Measurements from ENCODE around the gene TPT1. TPM values are rescaled to one million over a fixed set of nuclear protein-coding genes. Genes with fewer than 3 reads are reported as not detected.
"Not testable (repeated sequence)": the region's sequence is repeated elsewhere in the genome, so short reads cannot be mapped to it uniquely, and the experiment has no call there.

The TPT1 gene
- total and polyA plus RNA-seq, 2 donors: 4,768 to 12,260 TPM

GRCh38 chr13:45361596-45362206 lies 20.7 kb upstream of the TPT1 start:
- H3K36me3 ChIP-seq (ENCODE audit: control insufficient read depth in 2 of 2, insufficient read depth in 2 of 2, low read length in 1 of 2): peaks cover 5 to 13% of the 10 kb centered on the region in 2 donors
- H3K27me3 ChIP-seq (ENCODE audit: control insufficient read depth in 2 of 2, insufficient read depth in 1 of 2, low read length in 1 of 2): no peaks in the 10 kb centered on the region
- 96% methylated on average over 14 of the region's 14 CpGs for WGBS
- no peak overlapping the region for H3K27ac ChIP-seq (ENCODE audit: low read depth in 1 of 2, low read length in 1 of 2)
- H3K4me3 ChIP-seq (ENCODE audit: low read length in 2 of 2): no peak overlapping the region
- peaks cover 0 to 7% of the 10 kb centered on the region in 2 donors for H3K4me1 ChIP-seq (ENCODE audit: control insufficient read depth in 2 of 2, insufficient read depth in 2 of 2, low read length in 2 of 2)
- no peaks in the 10 kb centered on the region for H3K9me3 ChIP-seq (ENCODE audit: control insufficient read depth in 2 of 2, insufficient read depth in 1 of 2, low read length in 1 of 2)
- DNase-seq (ENCODE audit: low read depth in 6 of 9, low spot score in 9 of 9): no peak

- DNase-seq (ENCODE audit: low read depth in 6 of 9, low spot score in 9 of 9): no peak
- Histone ChIP-seq H3K4me3 (ENCODE audit: low read length in 2 of 2) (no peak overlapping the region), H3K4me1 (ENCODE audit: control insufficient read depth in 2 of 2, insufficient read depth in 2 of 2, low read length in 2 of 2) (peaks cover 0 to 4% of the 10 kb centered on the region in 2 donors), H3K27ac (ENCODE audit: low read depth in 1 of 2, low read length in 1 of 2) (no peak overlapping the region), H3K36me3 (ENCODE audit: control insufficient read depth in 2 of 2, insufficient read depth in 2 of 2, low read length in 1 of 2) (peaks cover 12 to 25% of the 10 kb centered on the region in 2 donors), H3K9me3 (ENCODE audit: control insufficient read depth in 2 of 2, insufficient read depth in 1 of 2, low read length in 1 of 2) (no peaks in the 10 kb centered on the region), H3K27me3 (ENCODE audit: control insufficient read depth in 2 of 2, insufficient read depth in 1 of 2, low read length in 1 of 2) (no peaks in the 10 kb centered on the region)
- 39% methylated on average over 7 of the region's 7 CpGs for WGBS
Measured at GRCh38 chr13:45356966-45357672, 16.1 kb upstream of the TPT1 start.

GRCh38 chr13:45353895-45354294 lies 12.9 kb upstream of the TPT1 start:
- Histone ChIP-seq H3K27ac (ENCODE audit: low read depth in 1 of 2, low read length in 1 of 2) (no peak overlapping the region), H3K4me3 (ENCODE audit: low read length in 2 of 2) (no peak overlapping the region), H3K4me1 (ENCODE audit: control insufficient read depth in 2 of 2, insufficient read depth in 2 of 2, low read length in 2 of 2) (peaks cover 0 to 4% of the 10 kb centered on the region in 2 donors), H3K27me3 (ENCODE audit: control insufficient read depth in 2 of 2, insufficient read depth in 1 of 2, low read length in 1 of 2) (no peaks in the 10 kb centered on the region), H3K9me3 (ENCODE audit: control insufficient read depth in 2 of 2, insufficient read depth in 1 of 2, low read length in 1 of 2) (no peaks in the 10 kb centered on the region), H3K36me3 (ENCODE audit: control insufficient read depth in 2 of 2, insufficient read depth in 2 of 2, low read length in 1 of 2) (peaks cover 28 to 37% of the 10 kb centered on the region in 2 donors)
- DNase-seq (ENCODE audit: low read depth in 6 of 9, low spot score in 9 of 9): no peak
- 95% methylated on average over 1 of the region's 1 CpG for WGBS

GRCh38 chr13:45352031-45352430 lies 11.0 kb upstream of the TPT1 start:
- H3K4me1 ChIP-seq (ENCODE audit: control insufficient read depth in 2 of 2, insufficient read depth in 2 of 2, low read length in 2 of 2): peaks cover 0 to 2% of the 10 kb centered on the region in 2 donors
- H3K27ac ChIP-seq (ENCODE audit: low read depth in 1 of 2, low read length in 1 of 2): no peak overlapping the region
- no peak for DNase-seq (ENCODE audit: low read depth in 6 of 9, low spot score in 9 of 9)
- no peaks in the 10 kb centered on the region for H3K9me3 ChIP-seq (ENCODE audit: control insufficient read depth in 2 of 2, insufficient read depth in 1 of 2, low read length in 1 of 2)
- peaks cover 35 to 40% of the 10 kb centered on the region in 2 donors for H3K36me3 ChIP-seq (ENCODE audit: control insufficient read depth in 2 of 2, insufficient read depth in 2 of 2, low read length in 1 of 2)
- whole genome bisulfite sequencing: 88% methylated on average over 10 of the region's 10 CpGs
- H3K27me3 ChIP-seq (ENCODE audit: control insufficient read depth in 2 of 2, insufficient read depth in 1 of 2, low read length in 1 of 2): no peaks in the 10 kb centered on the region
- H3K4me3 ChIP-seq (ENCODE audit: low read length in 2 of 2): no peak overlapping the region

GRCh38 chr13:45350152-45350551 lies 9.2 kb upstream of the TPT1 start:
- DNase-seq (ENCODE audit: low read depth in 6 of 9, low spot score in 9 of 9): no peak
- Histone ChIP-seq H3K36me3 (ENCODE audit: control insufficient read depth in 2 of 2, insufficient read depth in 2 of 2, low read length in 1 of 2) (peaks cover 36 to 39% of the 10 kb centered on the region in 2 donors), H3K27me3 (ENCODE audit: control insufficient read depth in 2 of 2, insufficient read depth in 1 of 2, low read length in 1 of 2) (no peaks in the 10 kb centered on the region), H3K4me1 (ENCODE audit: control insufficient read depth in 2 of 2, insufficient read depth in 2 of 2, low read length in 2 of 2) (no peaks in the 10 kb centered on the region), H3K27ac (ENCODE audit: low read depth in 1 of 2, low read length in 1 of 2) (no peak overlapping the region), H3K9me3 (ENCODE audit: control insufficient read depth in 2 of 2, insufficient read depth in 1 of 2, low read length in 1 of 2) (no peaks in the 10 kb centered on the region), H3K4me3 (ENCODE audit: low read length in 2 of 2) (no peak overlapping the region)
- 98% methylated on average over 8 of the region's 8 CpGs for WGBS

GRCh38 chr13:45349438-45349837 lies 8.5 kb upstream of the TPT1 start:
- no peaks in the 10 kb centered on the region for H3K9me3 ChIP-seq (ENCODE audit: control insufficient read depth in 2 of 2, insufficient read depth in 1 of 2, low read length in 1 of 2)
- WGBS: 96% methylated on average over 2 of the region's 2 CpGs
- peaks cover 39 to 46% of the 10 kb centered on the region in 2 donors for H3K36me3 ChIP-seq (ENCODE audit: control insufficient read depth in 2 of 2, insufficient read depth in 2 of 2, low read length in 1 of 2)
- H3K27me3 ChIP-seq (ENCODE audit: control insufficient read depth in 2 of 2, insufficient read depth in 1 of 2, low read length in 1 of 2): no peaks in the 10 kb centered on the region
- H3K4me1 ChIP-seq (ENCODE audit: control insufficient read depth in 2 of 2, insufficient read depth in 2 of 2, low read length in 2 of 2): no peaks in the 10 kb centered on the region
- no peak for DNase-seq (ENCODE audit: low read depth in 6 of 9, low spot score in 9 of 9)
- no peak overlapping the region for H3K4me3 ChIP-seq (ENCODE audit: low read length in 2 of 2)
- H3K27ac ChIP-seq (ENCODE audit: low read depth in 1 of 2, low read length in 1 of 2): no peak overlapping the region

GRCh38 chr13:45344064-45344463 lies 3.1 kb upstream of the TPT1 start:
- H3K36me3 ChIP-seq (ENCODE audit: control insufficient read depth in 2 of 2, insufficient read depth in 2 of 2, low read length in 1 of 2): peaks cover 23 to 31% of the 10 kb centered on the region in 2 donors
- not testable (repeated sequence) for H3K4me3 ChIP-seq (ENCODE audit: low read length in 2 of 2); H3K27ac ChIP-seq (ENCODE audit: low read depth in 1 of 2, low read length in 1 of 2); H3K27me3 ChIP-seq (ENCODE audit: control insufficient read depth in 2 of 2, insufficient read depth in 1 of 2, low read length in 1 of 2); DNase-seq (ENCODE audit: low read depth in 6 of 9, low spot score in 9 of 9); H3K4me1 ChIP-seq (ENCODE audit: control insufficient read depth in 2 of 2, insufficient read depth in 2 of 2, low read length in 2 of 2); H3K9me3 ChIP-seq (ENCODE audit: control insufficient read depth in 2 of 2, insufficient read depth in 1 of 2, low read length in 1 of 2)
- 98% methylated on average over 8 of the region's 8 CpGs for WGBS

GRCh38 chr13:45343102-45343501 lies 2.1 kb upstream of the TPT1 start:
- not testable (repeated sequence) for H3K9me3 ChIP-seq (ENCODE audit: control insufficient read depth in 2 of 2, insufficient read depth in 1 of 2, low read length in 1 of 2); H3K27ac ChIP-seq (ENCODE audit: low read depth in 1 of 2, low read length in 1 of 2); H3K4me3 ChIP-seq (ENCODE audit: low read length in 2 of 2); DNase-seq (ENCODE audit: low read depth in 6 of 9, low spot score in 9 of 9); H3K27me3 ChIP-seq (ENCODE audit: control insufficient read depth in 2 of 2, insufficient read depth in 1 of 2, low read length in 1 of 2)
- WGBS: 95% methylated on average over 9 of the region's 9 CpGs
- H3K4me1 ChIP-seq (ENCODE audit: control insufficient read depth in 2 of 2, insufficient read depth in 2 of 2, low read length in 2 of 2): peaks cover 6 to 11% of the 10 kb centered on the region in 2 donors
- peaks cover 30 to 38% of the 10 kb centered on the region in 2 donors for H3K36me3 ChIP-seq (ENCODE audit: control insufficient read depth in 2 of 2, insufficient read depth in 2 of 2, low read length in 1 of 2)

- peaks cover 6 to 13% of the 10 kb centered on the region in 2 donors for H3K4me1 ChIP-seq (ENCODE audit: control insufficient read depth in 2 of 2, insufficient read depth in 2 of 2, low read length in 2 of 2)
- not testable (repeated sequence) for H3K4me3 ChIP-seq (ENCODE audit: low read length in 2 of 2); H3K27ac ChIP-seq (ENCODE audit: low read depth in 1 of 2, low read length in 1 of 2); DNase-seq (ENCODE audit: low read depth in 6 of 9, low spot score in 9 of 9); H3K9me3 ChIP-seq (ENCODE audit: control insufficient read depth in 2 of 2, insufficient read depth in 1 of 2, low read length in 1 of 2); H3K27me3 ChIP-seq (ENCODE audit: control insufficient read depth in 2 of 2, insufficient read depth in 1 of 2, low read length in 1 of 2)
- H3K36me3 ChIP-seq (ENCODE audit: control insufficient read depth in 2 of 2, insufficient read depth in 2 of 2, low read length in 1 of 2): peaks cover 29 to 38% of the 10 kb centered on the region in 2 donors
- WGBS: 98% methylated on average over 14 of the region's 14 CpGs
Measured at GRCh38 chr13:45342668-45343067, 1.7 kb upstream of the TPT1 start.
